ENCODE data around the gene HHIP.

GRCh38 chr4:144709793-144710525 lies 64.0 kb downstream of the HHIP start:
- TF ChIP-seq CTCF (IDR thresholded peaks at IDR 0.05) = no peak
- no peak for TF ChIP-seq POLR2A (IDR thresholded peaks at IDR 0.05)
